SK-MEL-5 (cell line): Measurements from ENCODE around the gene ATP11C. TPM values are rescaled to one million over a fixed set of nuclear protein-coding genes. Genes with fewer than 3 reads are reported as not detected.

Source experiments
- DNase-seq: peaks from one replicate; pipeline ENCODE4 v3.0.0-alpha.2; 2016; ENCODE audit warnings: low read depth, low spot score
- in situ Hi-C: cut with HindIII; loops from 2 replicates; pipeline ENCODE4 v1.10.0; 2016; ENCODE audit warnings: low sequenced_read_pairs, high pct_unique_total_duplicates, low pct_unique_long_range_greater_than_20kb
- total RNA-seq: library from RNA; depleted of rRNA; stranded (reverse); fragments of >200 nt; shearing (Covaris generic); gene quantifications from 2 replicates; pipeline ENCODE4 v1.2.3, GENCODE V29; 2014

ATP11C gene
- total RNA-seq, 1 experiment from 2014 or later = 34.1 TPM

GRCh38 chrX:139783959-139784358, 148.9 kb downstream of the ATP11C start:
- in situ Hi-C loops = no loop called here
- no peak for DNase-seq

GRCh38 chrX:139783030-139783429, 149.8 kb downstream of the ATP11C start:
- in situ Hi-C loops = no loop called here
- no peak for DNase-seq

GRCh38 chrX:139776599-139776998, 156.3 kb downstream of the ATP11C start:
- no peak for DNase-seq
- in situ Hi-C loops = no loop called here

GRCh38 chrX:139770366-139770765, 162.5 kb downstream of the ATP11C start:
- in situ Hi-C loops = no loop called here

GRCh38 chrX:139766545-139766983, 166.3 kb downstream of the ATP11C start:
- in situ Hi-C loops = no loop called here
- no peak for DNase-seq

More at GRCh38 chrX:139770366-139770765, 162.5 kb downstream of the ATP11C start:
- DNase-seq = no peak

- DNase-seq = no peak
- in situ Hi-C loops = no loop called here
Observed at GRCh38 chrX:139762400-139763183, 170.3 kb downstream of the ATP11C start.

- in situ Hi-C loops = no loop called here
- peak; percentile 45 for DNase-seq
Observed at GRCh38 chrX:139759637-139760036, 173.2 kb downstream of the ATP11C start.

GRCh38 chrX:139758809-139759208, 174.0 kb downstream of the ATP11C start:
- no peak for DNase-seq
- in situ Hi-C loops = no loop called here

- no peak for DNase-seq
- in situ Hi-C loops = no loop called here
Observed at GRCh38 chrX:139758250-139758649, 174.6 kb downstream of the ATP11C start.

GRCh38 chrX:139751053-139751452, 181.8 kb downstream of the ATP11C start:
- in situ Hi-C loops = no loop called here

GRCh38 chrX:139750390-139750789, 182.5 kb downstream of the ATP11C start:
- in situ Hi-C loops = no loop called here

More at GRCh38 chrX:139751053-139751452, 181.8 kb downstream of the ATP11C start:
- no peak for DNase-seq

GRCh38 chrX:139739138-139739537, 193.7 kb downstream of the ATP11C start:
- peak; percentile 15 for DNase-seq
- in situ Hi-C loops = no loop called here

More at GRCh38 chrX:139750390-139750789, 182.5 kb downstream of the ATP11C start:
- no peak for DNase-seq

- in situ Hi-C loops = no loop called here
- DNase-seq = no peak
Observed at GRCh38 chrX:139738581-139738980, 194.3 kb downstream of the ATP11C start.

- DNase-seq = no peak
- in situ Hi-C loops = no loop called here
Observed at GRCh38 chrX:139736151-139736550, 196.7 kb downstream of the ATP11C start.

- no peak for DNase-seq
- in situ Hi-C loops = no loop called here
Observed at GRCh38 chrX:139734996-139735395, 197.9 kb downstream of the ATP11C start.

GRCh38 chrX:139725720-139726119, 207.1 kb downstream of the ATP11C start:
- in situ Hi-C loops = no loop called here
- DNase-seq = no peak

- no peak for DNase-seq
- in situ Hi-C loops = no loop called here
Observed at GRCh38 chrX:139724626-139725025, 208.2 kb downstream of the ATP11C start.

GRCh38 chrX:139720979-139721378, 211.9 kb downstream of the ATP11C start:
- in situ Hi-C loops = no loop called here
- DNase-seq = no peak

- DNase-seq = no peak
- in situ Hi-C loops = no loop called here
Observed at GRCh38 chrX:139720136-139720535, 212.7 kb downstream of the ATP11C start.
